GM23338 (cell line): ENCODE results near the gene SKOR1.

Experiments used
- CREB1 ChIP-seq: fragments of 250-450 bp; sonication (Bioruptor Pico); IDR thresholded peaks from 2 replicates; pipeline ENCODE4 v1.5.0; 2020; ENCODE audit warnings: low read depth, mild to moderate bottlenecking, moderate library complexity
- CTCF ChIP-seq, 2 experiments: fragments of 200-600 bp in 1 of 2; sonication (generic) in 1 of 2; conservative IDR thresholded peaks; 2 replicates each; pipeline versions ENCODE4 v1.5.1 to v1.6.1; 2016 to 2017; ENCODE audit warnings: antibody characterized with exemption in 2 of 2, low read depth in 2 of 2, mild to moderate bottlenecking in 2 of 2, moderate library complexity in 1 of 2
- ETS1 ChIP-seq: IDR thresholded peaks from 2 replicates; pipeline ENCODE4 v1.6.1; 2016; ENCODE audit warnings: antibody characterized with exemption
- EZH2 ChIP-seq: fragments of 200-600 bp; sonication (generic); IDR thresholded peaks from one replicate; pipeline ENCODE4 v1.8.0; 2017; ENCODE audit warnings: antibody characterized with exemption, mild to moderate bottlenecking, low read depth; ENCODE audit not compliant: unreplicated experiment
- EZH2phosphoT487 ChIP-seq: fragments of 200-600 bp; sonication (generic); IDR thresholded peaks from one replicate; pipeline ENCODE4 v1.8.1; 2018; ENCODE audit warnings: antibody characterized with exemption; ENCODE audit not compliant: unreplicated experiment
- JUNB ChIP-seq: IDR thresholded peaks from one replicate; pipeline ENCODE4 v1.6.1; 2016; ENCODE audit warnings: antibody characterized with exemption; ENCODE audit not compliant: unreplicated experiment
- NANOG ChIP-seq: IDR thresholded peaks from 2 replicates; pipeline ENCODE4 v1.6.1; 2016; ENCODE audit warnings: antibody characterized with exemption, borderline replicate concordance
- POLR2AphosphoS5 ChIP-seq: IDR thresholded peaks from 2 replicates; pipeline ENCODE4 v1.6.1; 2016; ENCODE audit warnings: antibody characterized with exemption, low read depth
- REST ChIP-seq: IDR thresholded peaks from one replicate; pipeline ENCODE4 v1.6.1; 2018; ENCODE audit warnings: antibody characterized with exemption; ENCODE audit not compliant: unreplicated experiment
- STAT1 ChIP-seq: IDR thresholded peaks from one replicate; pipeline ENCODE4 v1.6.1; 2016; ENCODE audit warnings: antibody characterized with exemption; ENCODE audit not compliant: unreplicated experiment
- ZNF114 ChIP-seq: fragments of 250-450 bp; sonication (Bioruptor Pico); IDR thresholded peaks from 2 replicates; pipeline ENCODE4 v1.5.0; 2020; ENCODE audit warnings: mild to moderate bottlenecking, moderate library complexity
- ZNF331 ChIP-seq: fragments of 250-450 bp; sonication (Bioruptor Pico); IDR thresholded peaks from 2 replicates; pipeline ENCODE4 v1.5.0; 2020; ENCODE audit warnings: low read depth, mild to moderate bottlenecking, moderate library complexity
- ZNF462 ChIP-seq: fragments of 250-450 bp; sonication (Bioruptor Pico); IDR thresholded peaks from 2 replicates; pipeline ENCODE4 v1.5.0; 2020; ENCODE audit warnings: mild to moderate bottlenecking, moderate library complexity

- TF ChIP-seq EZH2phosphoT487 (no peak), POLR2AphosphoS5 (no peak), EZH2 (no peak), CTCF (conservative IDR thresholded peaks at IDR 0.05; ENCODE audit: low read depth in 2 of 2) (no peak), REST (no peak), JUNB (no peak), STAT1 (no peak), CREB1 (CRISPR knock-in tag) (no peak), ZNF114 (CRISPR knock-in tag) (no peak), ETS1 (no peak), NANOG (no peak), ZNF331 (no peak), ZNF462 (no peak)
Measured at GRCh38 chr15:67861983-67862382, 36.7 kb downstream of the SKOR1 start.
